Astrocyte of the spinal cord (primary cell): ENCODE measurements around the gene CGB5.

Experiments
- DNase-seq: peaks from one replicate; pipeline ENCODE4 v3.0.0; 2011; ENCODE audit warnings: low read depth, low spot score
- H3K4me3 ChIP-seq: 2 replicates; pipeline ENCODE4 v1.5.1; 2011; ENCODE audit warnings: low read depth, mild to moderate bottlenecking, low read length, moderate library complexity
- CTCF ChIP-seq: IDR thresholded peaks from 2 replicates; pipeline ENCODE4 v1.5.1; 2012; ENCODE audit warnings: low read depth, mild to moderate bottlenecking, low read length, inconsistent platforms
- in situ Hi-C: cut with HindIII; loops from 2 replicates; pipeline ENCODE4 v1.10.0; 2017; ENCODE audit warnings: low sequenced_read_pairs

CGB5 gene

DNA sequence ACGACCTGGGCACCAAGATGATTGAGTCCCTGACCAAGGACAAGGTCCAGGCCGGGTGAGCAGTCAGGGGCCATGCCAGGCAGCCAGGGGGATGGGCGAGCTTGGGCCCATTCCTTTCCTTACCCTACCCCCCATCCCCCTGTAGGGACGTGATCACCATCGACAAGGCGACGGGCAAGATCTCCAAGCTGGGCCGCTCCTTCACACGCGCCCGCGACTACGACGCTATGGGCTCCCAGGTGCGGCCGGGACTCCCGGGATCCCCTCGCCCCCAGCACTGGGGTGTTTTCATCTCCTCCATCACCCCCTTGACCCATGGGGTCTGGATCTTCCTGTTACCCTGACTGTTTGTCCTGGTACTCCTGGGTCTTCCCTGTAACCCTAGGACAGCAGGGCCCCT lies 33.8 kb upstream of the CGB5 start:
- TF ChIP-seq CTCF = no peak
- H3K4me3 ChIP-seq = no peak overlapping the region
- no peak for DNase-seq
- in situ Hi-C loops = no loop called here

DNA sequence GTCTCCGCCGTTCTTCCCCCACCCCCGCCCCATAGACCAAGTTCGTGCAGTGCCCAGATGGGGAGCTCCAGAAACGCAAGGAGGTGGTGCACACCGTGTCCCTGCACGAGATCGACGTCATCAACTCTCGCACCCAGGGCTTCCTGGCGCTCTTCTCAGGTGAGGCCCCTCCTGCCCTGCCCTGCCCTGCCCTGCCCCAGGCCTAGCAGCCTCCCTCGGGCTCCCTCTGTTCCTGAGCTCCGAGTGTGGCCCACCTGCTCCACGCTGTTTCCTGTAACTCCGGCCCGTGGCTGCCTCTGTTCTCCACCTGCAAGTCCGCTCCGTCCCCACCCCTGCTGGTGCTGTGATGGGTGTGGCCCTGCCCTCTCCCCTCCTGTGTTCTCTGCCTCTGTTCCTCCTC lies 33.2 kb upstream of the CGB5 start:
- in situ Hi-C loops = no loop called here
- DNase-seq = no peak
- TF ChIP-seq CTCF = no peak
- no peak overlapping the region for H3K4me3 ChIP-seq

DNA sequence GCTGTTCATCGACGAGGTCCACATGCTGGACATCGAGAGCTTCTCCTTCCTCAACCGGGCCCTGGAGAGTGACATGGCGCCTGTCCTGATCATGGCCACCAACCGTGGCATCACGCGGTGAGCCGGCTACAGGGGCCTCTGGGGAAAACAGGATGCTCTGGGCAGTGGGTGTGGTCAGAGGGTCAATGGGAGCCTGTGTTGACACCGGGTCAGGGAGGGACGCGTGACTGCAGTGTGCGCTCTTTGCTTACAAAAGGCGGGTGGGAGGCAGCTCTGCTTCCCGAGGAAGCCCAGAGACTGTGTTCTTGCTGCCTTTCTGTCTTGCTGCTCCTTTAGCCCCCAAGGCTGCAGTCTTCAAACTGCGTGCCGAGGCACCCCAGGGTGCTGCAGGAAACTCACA lies 32.5 kb upstream of the CGB5 start:
- TF ChIP-seq CTCF = no peak
- no peak for DNase-seq
- in situ Hi-C loops = no loop called here
- H3K4me3 ChIP-seq = no peak overlapping the region

GRCh38 chr19:49014123-49014869 lies 29.4 kb upstream of the CGB5 start:
- in situ Hi-C loops = no loop called here
- H3K4me3 ChIP-seq = no peak overlapping the region
- no peak for TF ChIP-seq CTCF
- DNase-seq = no peak

DNA sequence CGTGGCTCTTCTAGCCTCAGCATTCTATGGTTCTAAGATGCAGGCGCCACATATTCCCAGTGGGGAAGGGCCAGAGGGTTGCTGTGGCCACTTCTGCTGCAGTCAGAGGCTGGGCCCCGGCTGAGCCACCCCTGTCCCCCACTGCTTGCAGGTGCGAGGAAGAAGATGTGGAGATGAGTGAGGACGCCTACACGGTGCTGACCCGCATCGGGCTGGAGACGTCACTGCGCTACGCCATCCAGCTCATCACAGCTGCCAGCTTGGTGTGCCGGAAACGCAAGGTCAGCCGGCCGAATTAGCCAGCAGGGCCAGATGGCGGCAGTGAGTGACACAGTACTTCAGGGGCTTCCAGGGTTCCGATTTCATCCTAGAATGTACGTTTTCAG lies 28.8 kb upstream of the CGB5 start:
- no peak for TF ChIP-seq CTCF
- no peak overlapping the region for H3K4me3 ChIP-seq
- in situ Hi-C loops = no loop called here
- no peak for DNase-seq

- in situ Hi-C loops = no loop called here
- no peak for TF ChIP-seq CTCF
- no peak for DNase-seq
Observed at GRCh38 chr19:49016067-49016839, 27.4 kb upstream of the CGB5 start.

More at GRCh38 chr19:49016067-49016839, 27.4 kb upstream of the CGB5 start:
- H3K4me3 ChIP-seq = no peak overlapping the region
